Hematopoietic multipotent progenitor cell (in vitro differentiated cells): ENCODE measurements around the gene FAM240A. TPM values are rescaled to one million over a fixed set of nuclear protein-coding genes. Genes with fewer than 3 reads are reported as not detected.

ENCODE experiments used
- DNase-seq, 3 donors: peaks; one replicate each; pipeline ENCODE4 v3.0.0-alpha.2; 2011 to 2015; ENCODE audit warnings: low read depth in 2 of 3, low spot score in 2 of 3
- total RNA-seq: library from RNA; depleted of rRNA; stranded (reverse); fragments of >200 nt; gene quantifications from one replicate; pipeline ENCODE4 v1.2.3, GENCODE V29; 2012

Gene FAM240A
- total RNA-seq, 1 donor, result not detected

- no peak for DNase-seq
Observed at GRCh38 chr3:46660003-46660402, 47.7 kb downstream of the FAM240A start.

- no peak for DNase-seq
Observed at GRCh38 chr3:46660543-46661523, 48.5 kb downstream of the FAM240A start.

- DNase-seq, result no peak
Observed at GRCh38 chr3:46661776-46662766, 49.7 kb downstream of the FAM240A start.

GRCh38 chr3:46662771-46663551 is 50.6 kb downstream of the FAM240A start:
- no peak for DNase-seq

GRCh38 chr3:46663591-46664135 is 51.3 kb downstream of the FAM240A start:
- peak in 2 of 3 donors; percentile 14 to 36 for DNase-seq

- DNase-seq, result no peak
Observed at GRCh38 chr3:46664188-46664970, 52.1 kb downstream of the FAM240A start.

- DNase-seq, result no peak
Observed at GRCh38 chr3:46664971-46665762, 52.8 kb downstream of the FAM240A start.

GRCh38 chr3:46665763-46666452 is 53.6 kb downstream of the FAM240A start:
- DNase-seq, result no peak

- DNase-seq, result no peak
Observed at GRCh38 chr3:46666453-46666845, 54.1 kb downstream of the FAM240A start.

GRCh38 chr3:46667061-46667621 is 54.8 kb downstream of the FAM240A start:
- DNase-seq, result no peak

- DNase-seq, result no peak
Observed at GRCh38 chr3:46667657-46668056, 55.3 kb downstream of the FAM240A start.

- DNase-seq, result no peak
Observed at GRCh38 chr3:46668116-46668515, 55.8 kb downstream of the FAM240A start.

GRCh38 chr3:46668591-46668990 is 56.3 kb downstream of the FAM240A start:
- DNase-seq, result no peak

GRCh38 chr3:46669191-46669999 is 57.1 kb downstream of the FAM240A start:
- no peak for DNase-seq

- DNase-seq, result no peak
Observed at GRCh38 chr3:46670000-46670890, 57.9 kb downstream of the FAM240A start.
